ENCODE data around the gene KCNN1. TPM values are rescaled to one million over a fixed set of nuclear protein-coding genes. Genes with fewer than 3 reads are reported as not detected.

The KCNN1 gene
- total RNA-seq, 3 donors from 2014 or later = 0.33 to 0.59 TPM; not detected in 1

GRCh38 chr19:17929056-17929455 is 37.9 kb upstream of the KCNN1 start:
- Histone ChIP-seq H3K27me3 (no peaks in the 10 kb centered on the region), H3K9me3 (no peaks in the 10 kb centered on the region), H3K4me3 (no peak overlapping the region), H3K27ac (no peak overlapping the region), H3K36me3 (no peaks in the 10 kb centered on the region), H3K4me1 (peaks cover 6 to 8% of the 10 kb centered on the region in 2 donors)
- DNase-seq (ENCODE audit: low spot score in 2 of 2) = no peak
- no peak for TF ChIP-seq POLR2AphosphoS5 (IDR thresholded peaks at IDR 0.05)
- TF ChIP-seq POLR2A (IDR thresholded peaks at IDR 0.05) = no peak
- no peak for TF ChIP-seq CTCF (IDR thresholded peaks at IDR 0.05)
- intact Hi-C loops (cut with DNase I; ENCODE audit: low total_unique reads) = no loop called here

DNA sequence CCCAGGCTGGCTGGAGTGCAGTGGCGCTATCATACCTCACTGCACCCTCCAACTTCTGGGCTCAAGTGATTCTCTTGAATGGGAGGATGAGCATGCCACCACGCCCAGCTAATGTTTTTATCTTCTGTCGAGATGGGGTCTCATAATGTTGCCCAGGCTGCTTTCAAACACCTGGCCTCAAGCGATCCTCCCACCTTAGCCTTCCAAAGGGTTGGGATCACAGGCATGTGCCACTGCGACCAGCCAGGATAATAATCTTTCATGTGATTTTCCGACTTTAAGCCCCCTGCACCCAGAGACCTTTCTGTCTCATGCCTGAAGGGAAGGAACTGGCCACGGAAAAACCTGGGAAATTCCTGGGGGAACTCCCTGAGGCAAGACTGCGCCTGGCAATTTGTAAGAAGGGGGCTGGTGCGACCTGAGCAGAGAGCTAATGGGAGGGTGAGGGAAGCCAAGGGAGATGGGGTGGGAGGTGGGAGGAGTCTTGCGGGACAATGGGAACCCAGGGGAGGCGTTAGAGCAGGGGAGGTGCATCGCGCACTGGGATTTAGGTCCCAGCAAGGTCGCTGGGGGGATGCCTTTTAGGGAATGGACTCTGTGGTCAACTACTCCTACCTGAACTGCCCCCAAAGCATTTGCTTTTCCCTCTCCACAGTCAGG is 35.2 kb upstream of the KCNN1 start:
- H3K27me3 ChIP-seq = no peaks in the 10 kb centered on the region
- peaks cover 6 to 8% of the 10 kb centered on the region in 2 donors for H3K4me1 ChIP-seq
- no peak for DNase-seq (ENCODE audit: low spot score in 2 of 2)
- no peaks in the 10 kb centered on the region for H3K36me3 ChIP-seq
- no peaks in the 10 kb centered on the region for H3K9me3 ChIP-seq
- intact Hi-C loops (cut with DNase I; ENCODE audit: low total_unique reads) = loop anchor here (5.0 kb wide), 1 partner anchor 1199 kb away; no protein-coding TSS in a partner anchor
- no peak overlapping the region for H3K27ac ChIP-seq
- no peak for TF ChIP-seq POLR2AphosphoS5 (IDR thresholded peaks at IDR 0.05)
- TF ChIP-seq POLR2A (IDR thresholded peaks at IDR 0.05) = no peak
- no peak for TF ChIP-seq CTCF (IDR thresholded peaks at IDR 0.05)
- H3K4me3 ChIP-seq = peak overlapping the region in 2 of 3 donors; percentile 80 to 100

DNA sequence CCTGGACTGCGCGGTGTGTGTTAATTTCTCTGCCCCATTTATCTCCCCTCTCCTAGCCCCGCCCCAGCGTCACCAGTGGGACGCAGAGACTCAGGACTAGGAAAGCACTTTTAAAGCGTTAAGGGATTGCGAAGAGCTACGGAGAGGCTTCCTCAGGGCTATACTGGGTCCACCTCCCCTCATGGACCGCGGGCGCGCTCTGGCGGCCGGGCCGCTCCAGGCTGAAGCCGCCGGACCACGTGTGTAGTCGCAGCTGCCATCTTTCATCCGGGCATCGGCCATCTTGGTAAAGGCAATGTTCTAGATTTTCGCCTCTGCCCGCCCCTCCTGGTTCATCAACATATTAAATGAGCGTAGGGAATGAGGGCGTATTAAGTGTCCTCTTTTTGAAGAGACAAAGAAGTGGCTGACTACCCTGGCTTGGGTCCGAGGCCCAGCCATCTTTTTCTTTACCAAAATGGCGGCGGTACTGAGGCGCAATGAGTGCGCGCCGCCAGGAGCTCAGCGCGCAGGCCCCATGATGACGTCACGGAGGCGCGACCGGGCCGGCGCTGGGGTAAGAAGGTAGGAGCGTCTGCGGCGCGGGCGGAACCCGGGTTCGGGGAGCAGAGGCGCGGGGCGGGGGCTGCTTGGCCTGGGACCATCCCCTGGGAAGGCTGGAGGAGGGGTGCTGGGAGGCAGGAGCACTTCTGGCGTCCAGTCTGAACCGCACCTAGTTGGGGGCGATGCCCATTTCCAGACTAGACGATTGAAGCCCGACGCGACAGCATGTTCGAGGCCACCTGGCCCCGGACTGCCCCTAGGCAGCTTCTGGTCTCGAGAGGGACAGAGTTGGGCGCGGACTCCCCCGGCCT is 34.2 kb upstream of the KCNN1 start, which contains the start of gene CCDC124:
Gene CCDC124 (plus strand): TSS at position 531 of the 854 bp plus-strand sequence. CDS start 3,406 bp downstream, outside the sequence.
- DNase-seq (ENCODE audit: low spot score in 2 of 2) = peak; percentile 88 to 90
- intact Hi-C loops (cut with DNase I; ENCODE audit: low total_unique reads) = loop anchor here (5.0 kb wide), 1 partner anchor 1200 kb away; no protein-coding TSS in a partner anchor
- peak in 2 of 3 donors; percentile 74 to 91 for TF ChIP-seq CTCF (IDR thresholded peaks at IDR 0.05)
- TF ChIP-seq POLR2A (IDR thresholded peaks at IDR 0.05) = peak; percentile 85
- TF ChIP-seq POLR2AphosphoS5 (IDR thresholded peaks at IDR 0.05) = peak; percentile 88 to 98 (median 95)
- no peaks in the 10 kb centered on the region for H3K27me3 ChIP-seq
- H3K36me3 ChIP-seq = no peaks in the 10 kb centered on the region
- H3K4me1 ChIP-seq = peaks cover 6 to 8% of the 10 kb centered on the region in 2 donors
- H3K27ac ChIP-seq = peak within 1 kb of the TSS; percentile 93 to 94
- no peaks in the 10 kb centered on the region for H3K9me3 ChIP-seq
- H3K4me3 ChIP-seq = peak within 1 kb of the TSS; percentile 80 to 100 (median 82)

DNA sequence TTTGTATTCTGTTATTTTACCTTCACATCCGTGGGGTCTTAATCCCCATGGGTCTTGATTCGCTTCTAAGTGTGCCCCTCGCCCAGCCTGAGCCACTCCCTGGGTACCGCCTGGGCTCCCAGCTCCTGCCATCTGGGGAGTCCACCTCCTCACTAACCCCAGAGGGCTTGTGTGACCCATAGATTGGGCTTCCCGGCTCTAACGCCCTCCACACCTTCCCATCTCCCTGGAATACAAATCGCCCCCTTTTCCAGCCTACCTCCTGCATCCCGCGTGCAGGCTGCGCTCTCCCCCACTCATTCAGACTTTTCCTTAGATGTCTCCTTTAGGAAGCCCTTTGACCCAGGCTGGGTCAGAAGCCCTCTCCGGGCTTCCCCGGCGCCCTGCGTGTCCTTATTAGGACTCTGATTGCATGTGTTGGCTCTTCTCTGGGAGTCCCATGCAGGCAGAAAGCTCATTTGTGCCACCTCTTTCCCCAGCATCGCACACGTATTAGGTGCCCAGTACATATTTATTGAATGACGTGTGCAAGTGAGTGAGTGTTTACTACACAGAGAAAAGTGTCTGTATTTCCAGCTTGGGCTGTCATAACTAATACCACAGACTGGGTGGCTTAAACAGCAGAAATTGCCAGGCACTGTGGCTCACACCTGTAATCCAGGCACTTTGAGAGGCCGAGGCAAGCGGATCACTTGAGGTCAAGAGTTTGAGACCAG is 33.3 kb upstream of the KCNN1 start:
- no peaks in the 10 kb centered on the region for H3K27me3 ChIP-seq
- H3K4me3 ChIP-seq = peak overlapping the region; percentile 80 to 100 (median 82)
- intact Hi-C loops (cut with DNase I; ENCODE audit: low total_unique reads) = loop anchor here (5.0 kb wide), 1 partner anchor 1201 kb away; no protein-coding TSS in a partner anchor
- H3K27ac ChIP-seq = peak overlapping the region; percentile 93 to 94
- no peaks in the 10 kb centered on the region for H3K9me3 ChIP-seq
- TF ChIP-seq POLR2AphosphoS5 (IDR thresholded peaks at IDR 0.05) (no peak), POLR2A (IDR thresholded peaks at IDR 0.05) (no peak), CTCF (IDR thresholded peaks at IDR 0.05) (no peak)
- H3K4me1 ChIP-seq = peaks cover 6 to 8% of the 10 kb centered on the region in 2 donors
- no peak for DNase-seq (ENCODE audit: low spot score in 2 of 2)
- H3K36me3 ChIP-seq = no peaks in the 10 kb centered on the region

All from breast epithelium (tissue), 4 donors.